Mucosa of gallbladder (tissue), 1 donor: ENCODE measurements around the gene UPK3A. TPM values are rescaled to one million over a fixed set of nuclear protein-coding genes. Genes with fewer than 3 reads are reported as not detected.

Experiments
- DNase-seq: peaks from one replicate; pipeline ENCODE4 v3.0.0-alpha.2; 2020; ENCODE audit warnings: low spot score
- total RNA-seq: library from RNA; stranded (reverse); gene quantifications from one replicate; pipeline ENCODE4 v1.2.1, GENCODE V29; 2021
- donor health status: DM: no; HTN: no; CAD: no.

Gene UPK3A
- total RNA-seq = 0.40 TPM

- peak; percentile 76 for DNase-seq
Observed at GRCh38 chr22:45284705-45285262, at the start of gene UPK3A. TSS of gene UPK3A (plus strand) at chr22:45284949. CDS start at chr22:45285014, 65 bp downstream.

DNA sequence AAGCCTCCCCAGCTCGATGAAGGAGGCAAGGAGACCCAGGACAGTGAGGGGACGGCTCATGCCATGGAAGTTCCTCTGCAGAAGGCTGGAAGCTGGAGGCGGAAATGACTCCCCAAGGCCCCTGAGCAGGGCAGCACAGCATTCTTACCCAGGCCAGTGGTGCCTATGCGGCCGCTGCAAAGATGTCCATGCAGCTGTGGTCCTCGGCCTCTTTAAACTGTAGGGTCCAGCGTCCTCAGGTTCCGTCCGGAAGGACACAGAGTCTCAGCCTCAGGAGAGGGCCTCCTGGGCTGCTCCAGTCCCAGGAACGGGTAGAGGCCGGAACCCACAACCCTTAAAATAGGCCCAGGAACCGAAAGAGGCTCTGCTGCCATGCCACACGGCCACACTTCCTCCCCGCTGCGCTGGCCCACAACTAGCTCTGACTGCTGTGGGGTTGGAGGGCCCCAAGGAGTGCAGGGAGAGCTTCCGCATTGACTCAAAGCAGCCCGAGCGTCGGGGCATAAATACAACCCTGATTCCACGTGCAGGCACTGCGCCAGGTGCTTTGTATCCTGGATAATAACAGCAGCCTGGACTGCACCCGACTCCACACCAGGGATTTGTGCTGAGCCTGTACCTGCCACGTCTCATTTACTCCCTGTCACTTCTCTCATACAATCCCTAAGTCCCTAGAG is 49.5 kb upstream of the UPK3A start:
- DNase-seq = no peak

DNA sequence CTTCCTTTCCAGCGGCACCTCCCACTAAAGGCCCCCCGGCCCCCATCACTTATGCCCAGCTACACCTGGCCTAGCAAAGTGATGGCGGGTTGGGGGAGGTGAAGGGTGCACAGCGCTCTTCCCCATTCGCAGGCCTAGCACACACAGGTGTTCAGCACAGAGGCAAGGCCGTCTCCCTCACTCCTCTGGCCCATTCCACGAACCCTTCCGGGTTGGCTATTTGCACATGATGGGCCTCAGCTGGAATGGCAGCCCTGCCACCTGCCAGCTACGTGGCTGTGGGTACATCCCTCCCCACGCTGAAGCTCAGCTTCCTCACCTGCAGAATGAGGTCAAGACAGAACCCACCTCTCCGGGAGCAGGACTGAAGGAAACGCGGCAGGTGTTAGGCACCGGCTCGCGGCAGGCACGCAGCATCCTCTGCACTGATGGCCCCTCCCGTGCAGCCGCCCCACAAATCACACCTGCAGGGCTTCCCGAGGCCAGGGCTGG is 48.9 kb upstream of the UPK3A start:
- DNase-seq = no peak

DNA sequence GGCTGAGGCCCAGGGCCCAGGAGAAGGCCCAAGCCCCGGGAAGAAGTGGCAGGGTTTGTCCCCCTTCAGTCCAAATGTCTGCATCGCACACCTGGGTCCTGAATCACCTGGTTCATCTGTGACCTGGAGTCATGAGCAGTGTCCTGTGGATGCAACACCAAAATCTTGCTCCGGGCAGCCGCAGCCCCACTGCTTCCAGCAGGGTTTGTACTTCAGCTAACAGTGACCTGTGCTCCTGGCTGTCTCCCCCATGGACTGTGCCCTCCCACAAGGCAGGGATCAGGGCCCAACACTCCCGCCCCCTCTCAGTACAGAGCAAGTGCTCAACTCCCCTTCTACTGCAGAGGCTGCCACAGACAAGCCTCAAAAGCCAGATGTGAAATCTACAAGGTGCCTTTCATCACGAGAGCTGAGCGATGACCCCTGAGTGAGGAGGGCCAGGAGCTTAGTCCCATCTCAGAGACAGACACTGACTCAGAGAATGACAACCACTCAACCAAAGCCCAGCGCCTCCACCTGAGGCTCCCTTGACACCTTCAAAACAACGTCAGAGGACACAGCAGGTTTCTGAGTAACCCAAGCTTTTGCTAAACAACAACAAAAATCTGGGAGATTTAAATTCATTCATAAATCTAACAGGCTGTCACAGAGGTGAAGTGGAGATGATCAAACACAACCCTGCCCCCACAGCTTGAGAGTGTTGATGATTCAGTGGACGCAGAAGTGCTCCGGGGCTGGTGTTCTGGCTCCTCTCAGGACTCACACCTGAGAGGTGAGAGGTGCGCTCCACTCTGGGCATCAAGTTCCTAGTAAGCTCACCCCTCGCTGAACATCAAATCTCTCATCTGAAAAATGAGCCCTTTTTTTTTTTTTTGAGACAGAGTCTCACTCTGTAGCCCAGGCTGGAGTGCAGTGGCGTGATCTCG is 47.4 kb upstream of the UPK3A start:
- DNase-seq = no peak

- no peak for DNase-seq
Observed at GRCh38 chr22:45238076-45238956, 46.4 kb upstream of the UPK3A start.

- no peak for DNase-seq
Observed at GRCh38 chr22:45238957-45239680, 45.6 kb upstream of the UPK3A start.

GRCh38 chr22:45239681-45240051 is 45.1 kb upstream of the UPK3A start:
- no peak for DNase-seq

DNA sequence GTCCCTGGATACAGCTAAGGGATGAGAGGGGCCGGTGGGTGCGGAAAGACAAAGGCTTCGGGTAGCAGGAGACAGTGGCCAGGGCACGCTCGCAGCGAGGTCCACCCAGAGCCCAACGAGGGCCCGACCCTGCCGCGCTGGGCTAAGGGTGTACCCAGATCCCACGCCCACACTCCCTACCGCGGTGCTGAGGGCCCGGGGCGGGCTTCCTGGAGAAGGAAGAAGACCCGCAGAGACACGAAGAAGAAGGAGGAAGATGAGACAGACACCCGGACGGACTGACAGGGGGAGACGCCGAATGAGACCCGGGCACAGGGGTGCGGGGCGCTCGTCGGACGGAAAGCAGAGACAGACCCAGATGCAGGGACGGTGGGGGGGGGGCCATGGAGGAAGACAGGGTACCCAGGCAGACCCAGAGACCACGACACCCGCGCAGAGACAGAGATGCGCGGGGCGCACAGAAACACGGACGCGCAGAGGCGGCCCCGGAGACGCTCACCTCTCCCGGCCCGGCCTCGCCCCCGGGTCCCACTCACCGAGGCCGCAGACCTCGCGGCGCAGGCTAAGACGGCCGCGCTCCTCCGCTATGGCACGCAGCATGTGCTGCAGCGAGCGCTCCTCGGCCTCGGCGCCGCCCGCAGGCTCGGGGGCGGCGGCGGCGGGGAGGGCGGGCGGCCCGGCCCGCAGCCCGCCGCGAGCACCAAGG is 44.5 kb upstream of the UPK3A start:
- DNase-seq = no peak

GRCh38 chr22:45240810-45241631 is 43.7 kb upstream of the UPK3A start, which contains the start of gene KIAA0930:
TSS of gene KIAA0930 (minus strand) at chr22:45240894. CDS start at chr22:45240703, 191 bp downstream.
- peak; percentile 86 for DNase-seq

DNA sequence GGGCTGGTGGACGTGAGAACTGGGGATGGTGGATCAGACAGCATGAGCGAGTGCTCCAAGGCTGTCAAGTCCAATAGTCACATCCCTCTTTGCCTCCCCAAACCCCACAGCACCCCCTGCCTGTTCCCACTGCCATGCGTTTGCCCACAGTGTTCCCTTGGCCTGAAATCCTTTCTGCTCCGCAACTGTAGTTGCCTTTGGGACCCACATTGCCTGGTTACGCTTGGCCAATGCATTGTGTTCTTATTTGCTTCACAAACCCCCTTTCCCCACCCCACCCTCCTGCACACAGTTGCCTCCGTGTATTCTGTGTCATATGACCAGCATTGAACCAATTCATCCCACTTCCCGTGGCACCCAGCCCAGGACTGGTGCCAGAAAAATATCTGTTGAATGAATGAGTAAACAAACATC is 42.0 kb upstream of the UPK3A start:
- peak; percentile 90 for DNase-seq

GRCh38 chr22:45244916-45245315 is 39.8 kb upstream of the UPK3A start:
- DNase-seq = no peak

GRCh38 chr22:45246060-45246985 is 38.4 kb upstream of the UPK3A start:
- peak; percentile 84 for DNase-seq

DNA sequence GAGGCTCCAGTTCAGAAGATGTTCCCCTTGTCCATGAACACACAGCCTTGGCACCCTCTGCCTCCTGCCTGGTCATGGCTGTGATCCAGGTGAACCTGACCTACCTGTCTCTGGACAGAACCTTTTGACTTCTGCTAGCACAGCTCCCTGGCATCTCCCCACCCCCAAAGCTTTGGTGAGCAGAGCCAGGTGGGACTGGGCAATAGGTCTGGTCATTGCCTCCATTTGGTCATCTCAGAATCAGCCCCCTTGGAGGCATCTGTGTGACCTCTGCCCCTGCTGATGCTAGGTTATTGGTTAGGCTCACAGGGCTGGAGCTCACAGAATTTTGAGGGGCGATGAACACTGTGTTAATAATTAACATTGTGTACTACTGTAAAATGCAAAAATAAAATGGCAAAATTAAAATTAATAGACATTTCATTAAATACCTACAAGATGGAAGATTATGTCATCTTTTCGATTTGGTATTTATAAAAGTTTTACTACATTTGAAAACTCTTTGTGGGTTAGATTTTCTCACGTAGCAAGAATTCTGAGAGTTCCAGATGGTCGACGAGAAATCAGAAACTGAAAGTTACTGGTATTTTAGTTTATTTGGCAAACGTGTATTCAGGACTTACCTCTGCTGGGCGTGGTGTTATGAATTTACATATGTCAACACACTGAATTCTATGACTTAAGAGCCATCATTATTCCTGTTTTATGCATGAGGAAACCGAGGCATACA is 35.8 kb upstream of the UPK3A start:
- no peak for DNase-seq

DNA sequence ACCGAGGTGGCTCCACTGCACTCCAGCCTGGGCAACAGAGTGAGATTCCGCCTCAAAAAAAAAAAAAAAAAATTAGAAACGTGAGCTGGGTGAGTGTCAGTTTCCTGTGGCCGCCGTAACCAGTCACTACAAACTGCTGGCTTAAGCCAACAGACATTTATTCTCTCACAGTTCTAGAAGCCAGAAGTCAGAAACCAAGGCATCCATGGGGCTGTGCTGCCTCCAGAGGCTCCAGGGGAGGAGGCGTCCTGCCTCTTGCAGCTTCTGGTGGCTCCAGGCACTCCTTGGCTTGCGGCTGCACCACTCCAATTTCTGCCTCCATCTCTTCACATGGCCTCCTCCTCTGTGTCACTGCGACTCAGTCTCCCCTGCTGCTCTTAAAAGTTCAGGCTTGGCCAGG is 32.9 kb upstream of the UPK3A start:
- no peak for DNase-seq

- DNase-seq = no peak
Observed at GRCh38 chr22:45253039-45253641, 31.6 kb upstream of the UPK3A start.

DNA sequence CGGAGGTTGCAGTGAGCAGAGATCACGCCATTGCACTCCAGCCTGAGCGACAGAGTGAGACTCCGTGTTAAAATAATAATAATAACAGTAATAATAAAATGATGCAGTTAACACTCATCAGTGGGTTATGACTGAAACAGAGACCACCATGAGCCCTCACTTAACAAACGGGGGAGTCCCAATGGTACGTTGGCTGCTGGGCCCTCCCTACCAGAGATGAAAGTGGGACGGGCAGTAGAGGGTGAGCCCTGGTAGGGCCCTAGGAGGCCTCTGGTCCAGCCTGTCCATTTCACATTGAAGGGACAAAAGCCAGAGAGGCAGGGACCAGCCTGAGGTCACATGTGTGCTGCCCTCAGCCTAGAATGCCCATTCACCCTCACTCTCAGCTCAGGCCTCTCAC is 30.4 kb upstream of the UPK3A start:
- DNase-seq = no peak

DNA sequence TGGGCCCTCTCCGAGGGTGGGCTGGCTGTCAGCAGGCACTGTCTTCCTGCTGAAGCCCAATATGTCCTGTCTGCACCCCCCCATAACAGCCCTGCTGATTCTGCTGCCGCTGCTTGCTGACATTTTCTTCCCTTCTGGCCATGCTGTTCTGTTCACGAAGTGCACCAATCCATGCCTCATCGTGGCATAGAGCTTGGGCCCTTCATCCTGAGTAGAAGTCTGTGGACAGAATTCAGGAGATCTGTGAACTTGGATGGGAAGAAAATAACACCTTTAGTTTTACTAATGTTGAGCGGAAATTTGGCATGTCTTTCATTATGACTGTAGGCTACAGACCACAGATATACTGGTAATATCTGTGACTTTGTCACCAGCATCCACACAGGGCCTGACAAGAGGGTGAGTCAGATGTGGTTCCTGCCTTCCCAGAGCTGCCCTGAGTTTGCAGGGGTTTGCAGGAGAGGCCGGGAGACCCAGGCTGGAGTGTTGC is 29.9 kb upstream of the UPK3A start:
- no peak for DNase-seq
